Measurements from ENCODE around the gene NOS1AP. TPM values are rescaled to one million over a fixed set of nuclear protein-coding genes. Genes with fewer than 3 reads are reported as not detected.

The NOS1AP gene
- total RNA-seq, 1 donor from 2014 or later: 4.9 TPM

DNA sequence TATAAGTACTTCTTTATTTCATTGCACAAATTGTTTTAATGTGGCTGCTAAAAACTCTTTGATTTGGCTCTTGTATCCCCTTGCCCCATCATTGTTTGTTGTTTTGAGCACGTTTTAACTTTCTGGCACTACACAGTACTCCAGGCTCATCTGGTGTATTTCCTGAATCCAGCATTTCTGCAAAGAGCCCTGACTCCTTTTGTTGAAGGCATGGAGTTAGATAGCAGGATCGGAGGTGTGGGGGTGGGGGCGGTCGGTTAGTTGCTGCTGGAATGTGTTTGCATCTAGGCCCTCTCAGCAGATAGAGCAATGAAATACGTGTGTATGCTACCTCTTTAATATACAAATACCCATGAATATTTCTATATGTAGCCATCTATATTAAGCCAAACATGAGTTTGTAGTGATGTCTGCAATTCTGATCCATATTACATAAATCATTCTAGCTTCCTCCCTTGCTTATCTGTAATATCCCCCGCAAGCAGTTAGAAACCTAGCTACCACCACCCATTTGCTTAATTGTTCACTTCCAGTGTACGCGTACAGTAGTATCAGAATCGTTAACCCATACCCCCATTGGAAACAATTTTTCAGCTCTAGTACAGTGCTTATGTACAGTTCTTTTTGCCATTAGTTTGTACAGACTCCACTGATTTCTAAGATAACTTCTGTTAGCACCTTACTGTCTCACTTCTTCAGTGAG lies 106.0 kb downstream of the NOS1AP start:
- TF ChIP-seq, protein P1, sequence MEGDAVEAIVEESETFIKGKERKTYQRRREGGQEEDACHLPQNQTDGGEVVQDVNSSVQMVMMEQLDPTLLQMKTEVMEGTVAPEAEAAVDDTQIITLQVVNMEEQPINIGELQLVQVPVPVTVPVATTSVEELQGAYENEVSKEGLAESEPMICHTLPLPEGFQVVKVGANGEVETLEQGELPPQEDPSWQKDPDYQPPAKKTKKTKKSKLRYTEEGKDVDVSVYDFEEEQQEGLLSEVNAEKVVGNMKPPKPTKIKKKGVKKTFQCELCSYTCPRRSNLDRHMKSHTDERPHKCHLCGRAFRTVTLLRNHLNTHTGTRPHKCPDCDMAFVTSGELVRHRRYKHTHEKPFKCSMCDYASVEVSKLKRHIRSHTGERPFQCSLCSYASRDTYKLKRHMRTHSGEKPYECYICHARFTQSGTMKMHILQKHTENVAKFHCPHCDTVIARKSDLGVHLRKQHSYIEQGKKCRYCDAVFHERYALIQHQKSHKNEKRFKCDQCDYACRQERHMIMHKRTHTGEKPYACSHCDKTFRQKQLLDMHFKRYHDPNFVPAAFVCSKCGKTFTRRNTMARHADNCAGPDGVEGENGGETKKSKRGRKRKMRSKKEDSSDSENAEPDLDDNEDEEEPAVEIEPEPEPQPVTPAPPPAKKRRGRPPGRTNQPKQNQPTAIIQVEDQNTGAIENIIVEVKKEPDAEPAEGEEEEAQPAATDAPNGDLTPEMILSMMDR (IDR thresholded peaks at IDR 0.05): no peak
- ATAC-seq (no peak), DNase-seq (no peak)
- H3K9me3 ChIP-seq: no peaks in the 10 kb centered on the region
- H3K4me3 ChIP-seq: no peak overlapping the region
- no peak overlapping the region for H3K27ac ChIP-seq
- H3K36me3 ChIP-seq: no peaks in the 10 kb centered on the region
- H3K27me3 ChIP-seq: no peaks in the 10 kb centered on the region
- intact Hi-C loops (cut with DNase I): no loop called here
- no peaks in the 10 kb centered on the region for H3K4me1 ChIP-seq

DNA sequence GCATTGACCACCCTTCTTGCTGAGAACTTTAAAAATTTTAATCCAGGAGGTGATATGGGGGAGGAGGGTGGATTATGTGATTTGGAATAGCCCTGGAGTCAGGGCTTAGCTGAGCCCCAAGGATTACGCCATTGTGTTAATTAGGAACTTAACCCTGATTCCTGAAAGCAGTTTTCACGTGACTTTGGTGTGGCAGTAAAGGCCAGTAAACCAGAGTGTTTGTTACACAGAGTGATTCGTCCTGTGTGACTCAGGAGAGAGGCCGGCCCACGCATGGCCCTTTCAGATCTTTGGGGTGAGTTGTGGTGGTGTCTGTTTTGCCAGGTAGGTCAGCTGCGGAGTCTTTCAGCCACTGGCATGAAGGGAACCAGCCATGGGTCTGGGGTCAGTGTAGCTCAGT lies 107.6 kb downstream of the NOS1AP start:
- Histone ChIP-seq H3K9me3 (no peaks in the 10 kb centered on the region), H3K27me3 (no peaks in the 10 kb centered on the region), H3K27ac (no peak overlapping the region), H3K4me3 (no peak overlapping the region), H3K4me1 (no peaks in the 10 kb centered on the region), H3K36me3 (no peaks in the 10 kb centered on the region)
- DNase-seq (no peak), ATAC-seq (no peak)
- TF ChIP-seq, protein P1 (IDR thresholded peaks at IDR 0.05): no peak
- intact Hi-C loops (cut with DNase I): no loop called here

DNA sequence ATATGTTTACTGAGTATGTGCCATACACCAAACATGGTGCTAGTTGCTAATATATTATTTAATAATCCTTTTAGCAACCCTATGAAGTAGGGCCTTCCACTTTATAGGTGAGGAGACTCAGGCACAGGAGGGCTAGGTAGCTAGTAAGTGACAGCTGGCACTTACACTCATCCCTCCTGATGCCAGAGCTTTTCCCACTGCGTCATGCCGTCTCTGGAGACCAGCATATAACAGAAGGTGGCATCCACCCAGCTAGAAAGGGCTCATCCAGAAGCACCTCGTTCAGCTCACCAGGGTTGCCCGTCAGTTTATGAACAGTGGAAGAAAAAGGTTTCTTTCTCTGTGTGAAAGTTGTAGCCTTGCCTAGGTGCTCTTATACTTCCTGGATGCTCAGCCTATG lies 108.9 kb downstream of the NOS1AP start:
- Histone ChIP-seq H3K9me3 (no peaks in the 10 kb centered on the region), H3K4me3 (no peak overlapping the region), H3K27ac (no peak overlapping the region), H3K36me3 (no peaks in the 10 kb centered on the region), H3K27me3 (no peaks in the 10 kb centered on the region), H3K4me1 (no peaks in the 10 kb centered on the region)
- ATAC-seq (no peak), DNase-seq (no peak)
- TF ChIP-seq, protein P1 (IDR thresholded peaks at IDR 0.05): no peak
- intact Hi-C loops (cut with DNase I): no loop called here

DNA sequence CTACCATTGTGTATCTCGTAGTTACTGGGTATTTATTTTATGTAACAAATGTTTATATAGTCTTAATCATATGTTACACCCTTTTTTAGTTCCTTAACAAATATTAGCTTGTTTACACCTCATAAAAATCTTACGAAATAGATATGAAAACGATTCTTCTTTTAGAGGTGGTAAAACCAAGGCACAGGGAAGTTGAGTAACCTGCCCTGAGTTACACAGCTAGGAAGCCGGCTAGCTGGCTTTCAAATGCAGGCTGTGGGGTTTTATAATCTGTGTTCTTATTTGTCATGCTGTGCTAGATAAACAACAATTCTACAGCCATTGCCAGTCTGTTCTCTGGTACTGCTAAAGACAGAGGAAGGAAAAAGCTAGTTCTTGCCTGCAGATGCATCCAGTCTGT lies 109.6 kb downstream of the NOS1AP start:
- no peak for ATAC-seq
- TF ChIP-seq, protein P1 (IDR thresholded peaks at IDR 0.05): no peak
- intact Hi-C loops (cut with DNase I): no loop called here

DNA sequence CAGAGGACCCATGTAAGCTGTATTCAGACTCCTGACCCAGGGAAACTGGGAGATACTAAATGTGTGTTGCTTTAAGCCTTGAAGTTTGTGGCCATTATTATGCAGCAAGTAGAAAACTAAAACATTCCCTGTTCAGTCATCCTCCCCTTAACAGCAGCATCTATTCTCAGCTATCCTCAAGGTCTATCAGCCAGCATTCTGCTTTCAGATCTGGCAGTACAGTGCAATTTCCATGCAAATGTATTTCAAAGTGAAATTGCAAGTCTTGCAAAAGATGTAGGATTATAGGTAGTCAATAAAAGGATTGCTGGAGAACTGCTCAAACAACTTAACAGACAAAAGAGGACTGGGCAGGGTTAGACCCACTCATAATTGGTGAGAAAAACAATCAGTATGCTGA lies 111.3 kb downstream of the NOS1AP start:
- Histone ChIP-seq H3K9me3 (no peaks in the 10 kb centered on the region), H3K4me1 (no peaks in the 10 kb centered on the region), H3K36me3 (no peaks in the 10 kb centered on the region), H3K27me3 (no peaks in the 10 kb centered on the region), H3K4me3 (no peak overlapping the region), H3K27ac (no peak overlapping the region)
- intact Hi-C loops (cut with DNase I): no loop called here
- ATAC-seq (no peak), DNase-seq (no peak)
- TF ChIP-seq, protein P1 (IDR thresholded peaks at IDR 0.05): no peak

More for the DNA sequence above, 109.6 kb downstream of the NOS1AP start:
- no peak overlapping the region for H3K27ac ChIP-seq
- H3K4me1 ChIP-seq: no peaks in the 10 kb centered on the region
- H3K4me3 ChIP-seq: no peak overlapping the region
- no peaks in the 10 kb centered on the region for H3K9me3 ChIP-seq
- no peaks in the 10 kb centered on the region for H3K27me3 ChIP-seq
- DNase-seq: no peak
- no peaks in the 10 kb centered on the region for H3K36me3 ChIP-seq

DNA sequence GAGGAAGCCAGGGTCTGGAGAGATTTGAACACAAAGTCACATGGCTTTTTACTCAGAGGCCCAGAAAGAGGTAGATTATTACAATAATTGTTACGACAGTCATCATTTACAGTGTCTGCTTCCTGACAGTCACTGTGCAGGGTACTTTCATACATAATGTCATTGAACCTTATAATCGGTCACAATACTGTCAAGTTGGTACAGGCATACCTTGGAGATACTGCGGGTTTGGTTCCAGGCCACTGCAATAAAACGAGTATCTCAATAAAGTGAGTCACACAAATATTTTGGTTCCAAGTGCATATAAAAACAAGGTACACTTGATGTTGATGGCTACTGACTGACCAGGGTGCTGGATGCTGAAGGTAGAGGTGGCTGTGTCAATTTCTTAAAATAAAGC lies 112.6 kb downstream of the NOS1AP start:
- DNase-seq (no peak), ATAC-seq (no peak)
- H3K4me1 ChIP-seq: no peaks in the 10 kb centered on the region
- H3K4me3 ChIP-seq: no peak overlapping the region
- no peak overlapping the region for H3K27ac ChIP-seq
- TF ChIP-seq, protein P1 (IDR thresholded peaks at IDR 0.05): no peak
- intact Hi-C loops (cut with DNase I): no loop called here
- no peaks in the 10 kb centered on the region for H3K36me3 ChIP-seq
- H3K27me3 ChIP-seq: no peaks in the 10 kb centered on the region
- H3K9me3 ChIP-seq: no peaks in the 10 kb centered on the region

Measured in upper lobe of right lung (tissue), 1 donor.